Activated CD4-positive, alpha-beta T cell treated with anti-CD3 and anti-CD28 coated beads, Interleukin-10, Interleukin-2, amounts not matched to agents 100 ng/mL and 50 ng/mL, durations not matched to agents 16 hours and 8 hours (primary cell): ENCODE data around the gene FHIT.

Source experiments
- DNase-seq: peaks from one replicate; pipeline ENCODE4 v3.0.0-alpha.2; 2020

Gene FHIT

DNA sequence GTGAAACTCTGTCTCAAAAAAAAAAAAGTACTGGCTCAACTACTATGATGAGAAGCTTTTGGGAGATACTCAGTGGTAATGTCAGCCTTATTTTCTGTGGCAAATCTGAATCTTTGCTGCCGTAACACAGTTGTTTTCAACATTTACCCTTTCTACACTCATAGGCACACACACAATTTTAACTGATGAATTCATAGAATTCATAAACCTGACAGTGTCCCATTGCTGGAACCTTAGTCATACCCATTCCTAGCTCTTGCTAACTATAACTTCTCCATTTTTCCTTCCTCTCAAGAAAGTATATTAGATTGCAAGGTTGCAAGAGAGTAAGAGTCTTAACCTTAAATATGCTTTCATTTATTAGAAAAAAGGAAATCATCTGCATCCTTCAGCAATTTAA is 496.6 kb downstream of the FHIT start:
- DNase-seq, result no peak

DNA sequence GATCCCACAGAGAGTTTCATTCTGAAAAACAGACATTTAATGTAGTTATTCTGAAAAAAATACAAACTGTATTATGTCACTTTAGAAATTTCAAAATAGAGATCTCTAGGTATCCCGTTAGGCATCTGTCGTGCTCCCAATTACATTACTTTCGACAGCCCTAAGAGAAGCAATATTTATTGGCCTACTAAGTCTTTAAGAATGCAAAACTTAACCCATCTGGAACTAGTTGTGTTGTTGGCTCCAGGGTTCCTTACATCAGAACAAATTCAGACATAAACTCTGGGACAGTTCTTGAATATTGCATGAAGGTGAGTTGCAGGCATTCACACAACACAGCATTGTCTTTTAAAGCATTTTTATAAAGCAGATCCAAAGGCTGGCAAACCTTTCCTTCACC is 498.4 kb downstream of the FHIT start:
- DNase-seq, result no peak

DNA sequence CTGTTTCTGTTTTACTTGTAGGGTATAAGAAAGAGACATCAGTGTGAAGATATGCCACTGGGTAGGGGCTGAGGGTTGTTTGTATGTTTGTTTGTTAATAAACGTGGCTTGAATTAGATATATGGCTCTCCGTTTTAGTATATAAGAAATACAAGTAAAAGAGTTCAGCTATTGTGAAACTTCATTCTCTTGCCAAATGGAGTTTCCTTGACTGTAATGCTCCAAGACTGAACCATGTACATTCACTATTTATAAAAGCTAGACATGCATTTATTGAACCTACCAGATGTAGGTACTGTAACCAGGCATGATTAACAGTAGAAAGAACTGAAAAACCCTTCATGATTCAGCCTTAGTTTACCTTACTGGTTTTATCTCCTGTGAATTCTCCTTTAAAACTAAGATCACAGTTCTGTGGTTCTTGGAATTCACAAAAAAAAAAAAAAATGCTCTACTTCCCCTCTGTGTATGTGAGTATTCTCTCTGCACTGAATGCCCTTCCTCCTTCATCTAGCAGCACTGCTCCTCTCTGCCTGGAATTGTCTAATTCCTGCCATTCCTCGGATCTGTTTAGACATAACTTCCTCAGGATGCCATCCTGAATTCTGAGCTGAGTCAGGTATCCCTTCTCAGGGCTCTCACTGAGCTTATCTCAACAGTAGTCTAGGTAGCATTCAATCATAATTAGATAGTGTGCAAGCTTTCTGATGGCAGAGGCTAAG is 504.4 kb downstream of the FHIT start:
- no peak for DNase-seq

DNA sequence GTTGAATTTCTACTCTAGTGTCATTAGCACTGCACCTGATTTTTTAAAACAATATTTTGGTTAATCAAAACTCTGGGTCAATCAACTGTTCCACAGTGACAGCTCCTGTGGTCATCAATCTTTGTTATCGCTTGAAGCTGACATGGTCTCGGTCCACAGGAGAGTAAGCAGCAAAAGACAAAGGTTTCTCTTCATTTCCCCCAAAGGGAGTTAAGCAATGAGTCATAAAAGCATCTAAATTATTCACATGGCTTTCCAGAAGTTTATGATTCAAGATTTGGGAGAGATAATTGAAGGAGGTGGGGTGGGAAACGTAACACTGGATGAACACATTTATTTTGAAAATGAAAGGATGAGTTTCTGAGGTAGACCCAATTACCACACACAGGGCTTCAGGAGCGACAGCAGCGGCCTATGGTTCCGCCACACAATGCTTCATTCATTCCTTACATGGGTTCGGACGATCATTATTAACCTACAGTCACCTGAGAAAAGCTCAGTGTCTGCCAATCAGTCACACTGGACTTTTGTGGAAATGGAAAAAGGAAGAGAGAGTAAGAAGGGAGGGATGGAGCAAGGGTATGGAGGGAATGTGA is 505.1 kb downstream of the FHIT start:
- DNase-seq, result no peak

DNA sequence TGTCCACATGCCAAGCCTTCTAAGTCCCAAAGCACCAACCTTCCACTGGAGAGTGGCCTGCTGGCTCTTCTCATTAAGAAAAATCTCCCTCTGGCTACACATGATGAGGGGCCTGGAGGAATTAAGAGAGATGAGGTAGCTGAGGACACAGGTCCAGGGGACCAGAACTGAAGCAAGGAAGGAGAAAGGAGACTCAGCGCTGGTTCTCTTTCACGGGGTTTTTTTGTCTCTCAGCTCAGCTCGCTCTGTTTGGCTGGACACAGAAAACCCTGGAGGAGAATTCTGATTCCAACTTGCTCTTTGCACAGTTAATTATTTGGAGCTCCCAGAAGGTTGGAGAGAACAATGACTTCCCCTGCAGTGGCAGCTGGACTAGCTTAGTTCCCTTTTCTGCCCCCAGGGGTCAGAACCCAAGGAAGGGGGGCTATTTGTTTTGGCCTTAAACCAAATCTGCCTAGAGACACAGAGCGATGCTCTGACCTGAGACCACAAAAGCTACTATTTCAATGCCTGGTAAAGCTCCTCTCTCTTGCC is 507.6 kb downstream of the FHIT start:
- DNase-seq, result no peak

DNA sequence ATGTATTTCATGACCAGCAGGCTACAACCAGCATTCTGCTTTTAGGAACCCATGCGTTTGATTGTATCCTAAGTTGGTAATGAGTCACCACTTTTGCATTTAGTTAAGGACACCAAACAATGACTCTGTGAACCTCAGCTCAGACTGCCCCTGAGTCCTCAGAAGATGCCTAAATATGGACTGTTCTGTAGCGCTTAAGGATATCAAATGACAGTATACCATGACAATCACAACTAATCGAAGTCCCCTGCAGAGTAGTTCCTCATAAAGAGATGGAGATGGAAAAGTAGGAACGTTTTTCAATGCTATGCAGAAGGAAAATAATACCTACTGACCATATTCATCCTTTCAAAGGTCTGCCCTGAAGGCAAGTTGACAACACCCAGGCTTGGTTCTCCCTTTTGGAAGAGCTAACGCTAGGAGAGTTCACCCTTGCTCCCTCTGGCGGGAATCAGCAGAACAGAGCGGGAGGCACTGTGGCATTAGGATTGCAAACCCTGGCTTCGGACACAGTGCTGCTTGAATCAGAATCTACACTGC is 508.6 kb downstream of the FHIT start:
- DNase-seq, result no peak

DNA sequence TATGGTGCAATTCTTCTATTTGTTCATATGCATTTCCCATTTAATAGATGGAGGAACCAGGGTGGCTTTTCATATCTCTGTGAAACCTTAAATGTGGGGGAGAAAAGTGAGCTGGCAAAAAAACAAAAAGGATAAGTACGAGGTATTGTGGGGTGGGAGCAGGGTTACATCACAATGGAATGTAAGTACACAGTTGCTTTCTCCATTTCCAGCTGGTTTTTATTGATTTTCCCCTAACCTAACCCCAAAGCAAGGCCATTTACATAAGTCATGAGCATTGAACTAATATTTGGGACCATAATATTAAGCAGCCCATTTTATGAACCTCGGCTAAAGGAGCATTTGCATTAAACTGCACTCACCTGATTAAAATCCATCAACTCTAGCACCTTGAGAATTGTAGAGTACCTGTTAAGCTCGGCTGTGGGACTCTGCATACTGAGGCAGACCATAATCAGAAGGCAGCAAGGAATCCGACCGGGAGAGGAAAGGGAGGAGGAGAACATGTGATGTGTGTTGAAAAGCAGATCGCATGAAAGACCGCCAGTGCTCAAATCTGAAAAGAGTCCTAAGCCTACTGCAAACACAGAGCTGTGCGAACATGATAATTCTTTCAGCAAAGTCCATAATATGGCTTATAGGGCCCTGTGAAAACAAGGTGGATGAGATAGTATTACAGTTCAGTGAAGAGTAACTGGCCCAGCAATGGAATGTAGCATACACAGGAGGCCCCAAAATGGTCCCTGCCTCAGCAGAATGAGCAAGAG is 513.4 kb downstream of the FHIT start:
- DNase-seq, result no peak

DNA sequence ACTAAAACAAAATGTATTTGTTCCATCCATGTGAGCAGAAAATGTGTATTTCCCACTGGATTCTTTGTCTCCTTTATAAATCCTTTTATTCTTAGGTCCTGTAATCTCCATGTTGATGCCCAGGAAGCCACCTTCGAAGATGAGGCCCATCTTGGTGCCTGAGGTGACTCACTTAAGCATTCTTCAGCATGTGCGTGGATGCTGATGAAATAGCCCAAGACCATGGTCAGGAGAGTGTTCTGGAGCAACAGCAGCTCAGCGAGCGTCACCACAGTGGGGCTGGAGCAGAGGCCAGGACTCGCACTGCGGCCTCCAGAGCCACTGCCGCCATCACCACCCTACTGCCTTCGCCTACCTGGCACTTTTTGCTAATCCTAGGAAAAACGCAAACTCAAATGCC is 520.9 kb downstream of the FHIT start:
- no peak for DNase-seq

DNA sequence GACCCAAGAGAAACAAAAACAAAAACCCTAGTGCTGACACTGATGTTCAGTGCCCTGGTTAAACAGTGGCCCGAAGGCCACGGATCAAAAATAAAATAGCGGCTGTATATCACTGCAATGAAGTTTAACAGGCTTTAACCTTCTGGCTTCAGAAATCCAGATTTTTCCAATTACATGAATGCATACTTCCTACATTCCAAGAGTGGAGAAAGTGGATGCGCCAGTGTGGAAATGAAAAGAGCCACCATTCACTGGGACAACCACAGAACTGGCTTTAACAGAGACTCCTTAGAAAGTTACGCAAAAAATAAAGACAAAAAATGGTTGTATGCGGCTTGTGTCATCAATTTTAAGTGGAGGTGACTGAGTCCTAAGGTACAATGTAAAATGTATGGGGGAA is 522.2 kb downstream of the FHIT start:
- DNase-seq, result no peak

DNA sequence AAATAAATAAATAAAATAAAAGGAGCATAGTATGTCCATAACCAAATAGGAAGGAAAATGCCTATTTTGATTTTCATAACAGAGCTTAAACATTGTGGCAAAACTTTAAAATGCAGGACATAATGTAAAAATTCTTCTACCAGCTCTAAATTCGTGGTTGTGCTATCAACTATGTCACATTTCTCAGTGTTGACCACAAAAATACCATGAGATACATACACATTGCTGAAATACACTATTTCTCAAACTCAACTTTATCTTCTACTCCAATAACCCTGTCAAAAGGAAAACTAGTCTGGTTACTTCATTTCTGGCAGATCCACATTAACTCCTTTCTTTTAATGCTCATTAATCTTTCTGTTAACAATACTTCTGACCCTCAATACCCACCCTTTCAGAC is 523.2 kb downstream of the FHIT start:
- DNase-seq, result no peak

DNA sequence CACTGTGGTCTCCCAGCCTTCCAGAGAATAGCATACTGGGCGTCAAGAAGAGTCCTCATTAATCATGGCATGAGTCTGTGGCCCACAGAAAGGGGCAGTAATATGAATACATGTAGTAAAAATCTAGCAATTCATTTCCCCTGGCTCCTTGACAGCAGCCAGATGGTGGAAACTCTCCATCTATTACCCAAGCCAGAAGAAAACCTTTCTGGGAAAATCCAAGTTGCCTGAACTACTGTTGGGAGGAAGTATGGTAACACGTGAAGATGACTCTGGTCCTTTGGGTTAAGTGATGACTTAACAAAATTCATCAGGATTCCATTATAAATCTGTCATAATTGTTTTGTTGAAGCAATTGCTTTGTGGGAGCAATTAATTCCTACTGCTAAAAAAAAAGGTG is 530.5 kb downstream of the FHIT start:
- DNase-seq, result no peak

DNA sequence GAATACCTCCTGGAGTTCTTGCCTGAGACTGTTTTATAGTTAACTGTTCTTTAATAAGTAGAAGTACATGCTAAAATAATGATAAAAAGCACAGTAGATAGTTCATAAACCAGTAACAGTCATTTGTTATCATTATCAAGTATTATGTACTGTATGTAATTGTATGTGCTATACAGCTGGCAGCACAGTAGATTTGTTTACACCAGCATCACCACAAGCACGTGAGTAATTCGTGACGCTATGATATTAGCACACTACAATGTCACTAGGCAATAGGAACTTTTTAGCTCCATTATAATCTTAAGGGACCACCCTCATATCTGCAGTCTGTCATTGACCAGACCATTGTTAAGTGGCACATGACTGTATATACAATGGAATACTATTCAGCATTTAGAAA is 534.7 kb downstream of the FHIT start:
- no peak for DNase-seq

DNA sequence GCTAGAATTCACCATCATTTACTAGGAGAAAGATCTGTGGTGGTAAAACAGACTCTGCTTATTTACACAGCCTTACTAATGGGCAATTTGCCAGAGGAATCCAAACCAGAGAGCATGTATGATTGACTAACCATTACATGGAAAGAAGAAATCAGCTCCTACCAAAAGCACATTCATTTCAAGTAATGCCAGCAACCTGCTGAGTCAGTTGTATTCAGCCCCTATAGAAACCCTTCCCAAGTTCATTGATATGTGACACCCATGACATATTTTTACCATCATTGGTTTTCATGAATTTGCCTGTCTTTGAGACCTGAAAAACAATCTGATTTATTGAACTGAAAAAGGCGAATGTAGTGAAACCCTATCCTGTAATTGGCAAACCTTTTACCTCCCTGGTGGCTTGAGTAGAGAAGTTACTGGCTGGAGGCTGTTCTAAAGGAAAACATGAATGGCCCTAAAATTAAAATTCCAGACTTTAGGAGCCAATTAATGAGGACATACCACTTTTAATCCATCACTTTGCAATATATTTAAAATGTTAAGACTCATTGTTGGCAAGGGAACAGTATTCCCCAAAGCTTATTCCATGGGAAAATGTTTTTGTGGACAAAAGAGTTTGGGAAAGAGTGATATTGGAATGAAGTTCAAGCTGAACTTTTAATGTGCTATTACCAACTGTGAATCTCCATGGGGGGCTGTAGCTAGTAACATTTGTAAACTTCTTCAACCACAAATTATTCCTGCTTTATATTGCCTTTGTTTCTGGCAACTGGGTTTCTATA is 542.9 kb downstream of the FHIT start:
- DNase-seq, result no peak

DNA sequence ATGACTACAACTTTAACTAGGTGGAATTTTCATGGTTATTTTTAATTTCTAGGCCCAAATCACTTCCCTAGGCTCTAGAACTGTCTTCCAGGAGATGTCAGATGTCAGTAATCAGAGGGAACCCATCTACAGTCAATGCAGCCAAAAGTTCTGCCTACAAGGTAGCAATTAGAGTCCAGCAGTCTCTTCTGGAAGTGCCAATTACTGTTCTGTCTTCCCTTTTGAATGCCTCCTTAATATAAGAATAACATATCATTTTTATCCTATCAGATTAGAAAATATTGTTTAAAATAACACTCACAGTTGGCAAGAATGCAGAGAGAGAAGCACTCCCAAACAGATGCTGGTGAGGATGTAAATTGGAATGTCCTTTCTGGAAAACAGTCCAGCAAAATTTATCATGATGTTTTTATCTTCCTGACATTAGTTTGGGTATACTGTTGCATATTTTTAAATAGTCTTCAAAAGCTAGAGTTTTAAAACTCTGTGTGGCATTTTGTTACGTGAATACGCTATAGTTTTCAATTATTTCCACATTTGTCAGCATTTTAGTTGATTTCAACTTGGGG is 543.7 kb downstream of the FHIT start:
- DNase-seq, result no peak

DNA sequence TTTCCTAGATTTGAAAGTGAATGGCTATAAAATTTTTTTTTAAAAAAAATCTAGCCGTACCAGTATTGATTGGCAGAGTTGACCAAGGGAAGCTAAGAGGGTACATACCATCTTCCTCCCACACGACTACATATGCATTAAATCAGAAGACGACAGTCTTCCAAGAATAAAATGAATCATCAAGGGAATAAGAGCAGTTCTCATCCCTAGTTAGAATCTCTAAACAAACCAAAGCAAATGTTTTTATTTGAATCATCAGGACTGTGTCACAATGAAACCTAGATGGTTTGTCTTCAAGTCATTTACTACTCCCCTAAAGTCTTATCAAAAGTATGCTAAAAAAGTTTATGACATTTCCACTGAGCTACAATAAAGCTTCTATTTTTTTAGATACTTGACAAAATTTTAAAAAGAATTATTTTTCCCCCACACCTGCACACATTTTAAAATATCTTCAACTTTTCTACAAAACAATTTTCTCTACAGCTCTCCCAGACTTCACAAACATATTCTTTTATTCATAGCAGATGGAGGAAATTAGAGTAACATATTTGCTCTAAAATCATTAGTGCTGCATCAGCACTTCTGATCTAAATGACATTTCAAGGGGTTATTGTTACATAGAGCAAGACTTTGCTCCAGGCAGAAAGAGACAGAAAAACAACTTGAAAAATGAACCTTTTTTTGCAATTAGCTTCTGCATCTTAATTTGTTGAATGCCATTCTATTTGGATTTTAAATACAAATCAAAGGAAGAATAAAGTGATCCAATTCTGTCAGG is 547.1 kb downstream of the FHIT start:
- DNase-seq, result no peak

DNA sequence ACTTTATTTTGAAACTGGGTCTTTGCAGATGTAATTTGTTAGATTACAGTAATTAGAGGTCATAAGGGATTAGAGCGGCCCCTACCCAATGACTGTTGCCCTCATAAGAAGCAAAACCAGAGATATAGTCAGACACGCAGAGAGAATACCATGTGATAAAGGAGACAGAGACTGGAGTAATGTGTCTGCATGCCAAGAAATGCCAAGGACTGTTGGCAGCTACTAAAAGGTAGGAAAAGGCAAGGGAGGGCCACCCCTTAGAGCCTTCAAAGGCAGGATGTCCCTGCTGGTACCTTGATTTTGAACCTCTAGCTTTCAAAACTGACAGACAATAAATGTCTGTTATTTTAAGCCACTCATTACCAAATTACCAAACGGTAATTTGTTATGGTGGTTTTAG is 548.2 kb downstream of the FHIT start:
- DNase-seq, result no peak

DNA sequence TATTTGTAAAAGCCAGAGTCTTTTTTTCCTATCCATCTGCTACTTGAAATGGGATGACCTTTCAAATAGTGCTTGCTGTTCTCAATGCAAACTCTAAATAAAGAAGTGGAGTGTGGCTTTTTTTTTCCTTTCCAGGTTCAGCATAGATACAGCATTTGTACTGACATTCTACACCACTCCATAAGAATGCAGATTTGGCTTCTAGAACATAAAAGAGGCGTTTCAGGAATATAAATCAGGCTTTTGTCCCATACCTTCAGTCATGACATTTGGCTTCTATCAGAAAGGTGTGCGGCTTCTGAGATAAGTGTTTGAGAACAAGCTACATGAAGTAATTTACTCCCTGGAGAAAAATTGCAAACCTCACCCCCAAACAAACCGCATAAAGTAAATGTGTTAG is 553.1 kb downstream of the FHIT start:
- DNase-seq, result no peak

DNA sequence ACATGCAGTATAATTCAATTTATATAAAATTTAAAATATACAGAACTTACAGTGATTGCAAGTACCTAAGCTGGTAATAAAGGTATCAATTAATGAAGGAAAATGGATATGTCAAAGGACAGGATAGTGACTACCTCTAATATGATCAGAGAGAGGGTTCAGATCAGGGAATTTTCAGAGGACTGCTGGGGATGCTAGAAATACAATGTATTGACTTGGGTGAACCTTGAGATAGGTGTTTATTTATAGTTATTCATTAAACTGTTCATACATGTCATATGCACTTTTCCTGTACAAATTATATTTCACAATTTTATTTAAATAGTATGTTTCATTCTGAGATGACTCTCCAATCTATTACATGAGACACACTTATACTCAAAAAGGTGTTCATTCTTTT is 554.1 kb downstream of the FHIT start:
- DNase-seq, result no peak

DNA sequence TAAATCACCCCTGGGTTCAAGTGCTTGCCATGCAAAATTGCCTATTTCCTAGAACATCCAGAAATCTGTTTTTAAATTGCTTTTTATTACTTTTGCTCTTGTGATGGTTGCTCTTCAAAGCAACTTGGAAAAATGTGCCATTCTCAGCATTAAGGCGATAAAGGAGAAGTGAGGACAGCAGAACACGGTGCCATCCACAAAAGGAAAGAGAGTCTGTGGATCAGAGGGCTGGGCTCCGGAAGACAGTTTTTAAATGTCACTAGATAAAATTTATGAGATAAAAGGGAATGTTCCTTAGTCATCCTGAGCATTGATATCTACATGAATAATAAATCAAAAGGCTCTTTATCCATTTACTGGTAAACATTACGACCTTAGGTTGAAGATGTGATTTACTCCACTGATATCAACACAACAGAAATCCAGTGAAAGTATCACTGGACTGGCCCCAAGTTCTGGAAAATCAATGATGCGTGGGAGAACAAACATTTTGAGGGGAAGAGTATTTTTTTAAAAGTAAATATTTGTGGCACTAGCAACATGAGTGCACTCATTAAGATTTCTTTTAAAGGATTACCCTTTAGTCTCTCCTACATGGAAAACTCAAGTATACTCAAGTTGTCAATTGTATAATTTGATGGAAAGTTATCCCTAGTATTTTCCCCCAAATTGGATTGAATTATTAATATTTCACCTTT is 554.7 kb downstream of the FHIT start:
- no peak for DNase-seq

DNA sequence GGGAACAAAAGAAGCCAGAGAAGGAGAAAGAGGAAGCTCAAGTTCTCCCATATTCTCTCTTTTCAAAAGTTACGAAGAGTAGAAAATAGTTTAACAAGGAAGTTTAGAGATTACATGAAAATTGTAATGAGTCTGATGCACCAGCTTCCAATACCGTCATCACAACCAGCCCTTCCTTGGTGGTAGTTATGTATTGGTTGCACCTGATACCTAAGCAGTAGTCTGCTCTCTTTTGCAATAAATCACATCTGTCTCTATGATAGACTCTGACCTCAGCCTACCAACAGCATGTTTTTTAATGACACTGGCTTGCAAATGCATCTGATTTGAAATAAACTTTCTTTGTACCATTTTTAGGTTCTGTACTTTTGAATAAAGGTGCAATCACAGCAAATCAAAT is 575.8 kb downstream of the FHIT start:
- no peak for DNase-seq

DNA sequence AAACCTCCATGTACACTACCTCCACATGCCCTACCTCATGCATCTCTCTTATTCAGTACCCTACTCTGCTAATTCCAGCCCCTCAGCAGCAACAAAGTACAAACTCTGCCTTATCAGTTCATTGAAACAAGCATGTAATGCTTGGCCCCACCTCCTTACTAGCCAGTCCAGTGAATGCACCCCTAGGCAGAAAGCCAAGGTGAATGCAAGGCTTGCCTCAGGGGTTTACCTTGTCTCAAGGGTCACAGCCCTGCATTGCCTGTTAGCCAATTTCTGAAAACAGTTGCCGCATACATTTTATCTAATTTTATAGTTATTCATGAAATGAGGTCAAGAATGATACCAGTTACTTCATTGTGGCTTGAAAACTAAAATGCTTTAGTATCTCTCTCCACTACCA is 576.4 kb downstream of the FHIT start:
- DNase-seq, result no peak
